Measurements from ENCODE around the gene FOXR1.
"Not testable (repeated sequence)": the region's sequence is repeated elsewhere in the genome, so short reads cannot be mapped to it uniquely, and the experiment has no call there.

The FOXR1 gene

GRCh38 chr11:118939953-118940598, 31.5 kb upstream of the FOXR1 start:
- DNase-seq (ENCODE audit: low read depth in 2 of 2, low spot score in 1 of 2) = no peak

- DNase-seq (ENCODE audit: low read depth in 2 of 2, low spot score in 1 of 2) = no peak
These were observed 24.5 kb upstream of the FOXR1 start for GRCh38 chr11:118947091-118947490.

GRCh38 chr11:118948000-118948399, 23.6 kb upstream of the FOXR1 start:
- no peak for DNase-seq (ENCODE audit: low read depth in 2 of 2, low spot score in 1 of 2)

- DNase-seq (ENCODE audit: low read depth in 2 of 2, low spot score in 1 of 2) = no peak
These were observed 18.3 kb upstream of the FOXR1 start for GRCh38 chr11:118953265-118953664.

GRCh38 chr11:118953976-118954375, 17.6 kb upstream of the FOXR1 start:
- not testable (repeated sequence) for DNase-seq (ENCODE audit: low read depth in 2 of 2, low spot score in 1 of 2)

GRCh38 chr11:118956094-118956846, 15.3 kb upstream of the FOXR1 start, which contains the start of gene UPK2:
TSS of gene UPK2 (plus strand) at chr11:118956298. CDS start at chr11:118956351, 53 bp downstream.
- peak; percentile 62 to 83 for DNase-seq (ENCODE audit: low read depth in 2 of 2, low spot score in 1 of 2)

GRCh38 chr11:118956847-118957469, 14.6 kb upstream of the FOXR1 start:
- DNase-seq (ENCODE audit: low read depth in 2 of 2, low spot score in 1 of 2) = no peak

GRCh38 chr11:118957549-118957948, 14.0 kb upstream of the FOXR1 start:
- no peak for DNase-seq (ENCODE audit: low read depth in 2 of 2, low spot score in 1 of 2)

- DNase-seq (ENCODE audit: low read depth in 2 of 2, low spot score in 1 of 2) = no peak
These were observed 13.6 kb upstream of the FOXR1 start for GRCh38 chr11:118957968-118958367.

- DNase-seq (ENCODE audit: low read depth in 2 of 2, low spot score in 1 of 2) = no peak
These were observed 13.0 kb upstream of the FOXR1 start for GRCh38 chr11:118958577-118958976.

- no peak for DNase-seq (ENCODE audit: low read depth in 2 of 2, low spot score in 1 of 2)
These were observed 10.4 kb upstream of the FOXR1 start for GRCh38 chr11:118961189-118961588.

- DNase-seq (ENCODE audit: low read depth in 2 of 2, low spot score in 1 of 2) = no peak
These were observed 10.0 kb upstream of the FOXR1 start for GRCh38 chr11:118961591-118961990.

GRCh38 chr11:118969508-118969907, 2.1 kb upstream of the FOXR1 start:
- DNase-seq (ENCODE audit: low read depth in 2 of 2, low spot score in 1 of 2) = not testable (repeated sequence)

- no peak for DNase-seq (ENCODE audit: low read depth in 2 of 2, low spot score in 1 of 2)
These were observed 2.4 kb downstream of the FOXR1 start for GRCh38 chr11:118973985-118974384.

GRCh38 chr11:118975771-118976709, 4.5 kb downstream of the FOXR1 start:
- DNase-seq (ENCODE audit: low read depth in 2 of 2, low spot score in 1 of 2) = no peak

- no peak for DNase-seq (ENCODE audit: low read depth in 2 of 2, low spot score in 1 of 2)
These were observed 7.9 kb downstream of the FOXR1 start for GRCh38 chr11:118979434-118979833.

- no peak for DNase-seq (ENCODE audit: low read depth in 2 of 2, low spot score in 1 of 2)
These were observed 8.8 kb downstream of the FOXR1 start for GRCh38 chr11:118980191-118980881.

- not testable (repeated sequence) for DNase-seq (ENCODE audit: low read depth in 2 of 2, low spot score in 1 of 2)
These were observed 12.8 kb downstream of the FOXR1 start for GRCh38 chr11:118984337-118984736.

GRCh38 chr11:118984825-118985224, 13.3 kb downstream of the FOXR1 start:
- no peak for DNase-seq (ENCODE audit: low read depth in 2 of 2, low spot score in 1 of 2)

GRCh38 chr11:118988280-118988679, 16.7 kb downstream of the FOXR1 start:
- no peak for DNase-seq (ENCODE audit: low read depth in 2 of 2, low spot score in 1 of 2)

Data from stimulated activated CD8-positive, alpha-beta memory T cell treated with anti-CD3 and anti-CD28 coated beads, Interleukin-4, amount 100 ng/mL, for 4 hours (primary cell).